ENCODE measurements around the gene YPEL2. TPM values are rescaled to one million over a fixed set of nuclear protein-coding genes. Genes with fewer than 3 reads are reported as not detected.

YPEL2 gene
- total RNA-seq, 2 donors from 2014 or later: 11.6 to 20.0 TPM

DNA sequence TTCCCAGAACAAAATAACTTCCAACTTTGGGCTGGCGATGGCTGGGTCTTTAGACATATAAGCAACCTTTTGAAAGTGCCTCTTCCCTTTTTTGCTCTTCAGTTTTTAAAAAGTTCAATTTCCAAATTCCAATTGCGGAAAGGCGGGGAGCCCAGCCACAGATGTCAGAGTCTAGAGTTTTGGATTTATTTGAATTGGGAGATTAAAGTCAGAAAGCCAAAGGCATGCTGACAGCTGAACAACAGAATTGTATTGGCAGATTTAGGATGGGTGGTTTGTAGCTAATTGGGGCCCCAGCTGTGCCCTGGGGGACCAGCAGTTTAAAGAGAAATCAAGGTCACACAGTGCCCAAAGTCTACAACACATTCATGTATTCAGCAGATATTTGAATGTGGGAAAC, 10.5 kb downstream of the YPEL2 start:
- peaks cover 36% of the 10 kb centered on the region for H3K4me1 Mint-ChIP-seq
- no peaks in the 10 kb centered on the region for H3K9me3 Mint-ChIP-seq
- ATAC-seq (replicated peaks): no peak
- peak overlapping the region; percentile 95 for H3K27ac Mint-ChIP-seq
- no peaks in the 10 kb centered on the region for H3K27me3 Mint-ChIP-seq
- H3K4me3 Mint-ChIP-seq: peak overlapping the region; percentile 64
- no peaks in the 10 kb centered on the region for H3K36me3 Mint-ChIP-seq (ENCODE audit: low read depth)

DNA sequence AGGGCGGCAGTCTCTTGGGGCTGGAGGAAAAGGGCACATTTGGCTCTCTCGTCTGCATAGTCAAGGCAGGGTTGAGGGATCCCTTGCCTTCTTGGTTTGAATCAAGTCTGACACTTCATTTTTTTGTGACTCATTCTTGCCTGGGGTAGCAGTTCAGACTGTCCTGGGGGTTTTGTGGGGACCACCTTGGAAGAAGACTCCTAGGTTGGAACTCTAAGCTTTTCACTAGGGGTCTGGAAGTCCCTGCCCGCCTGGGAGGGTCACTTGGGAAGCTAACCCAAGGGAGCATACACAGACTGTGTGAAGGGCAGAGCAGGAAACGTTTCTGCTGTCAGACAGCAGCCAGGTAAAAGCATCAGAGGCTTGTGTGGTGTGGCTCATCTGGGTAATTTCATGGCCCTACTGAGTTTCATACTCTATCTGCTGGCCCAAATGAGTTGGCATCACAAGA, 11.3 kb downstream of the YPEL2 start:
- Mint-ChIP-seq H3K36me3 (ENCODE audit: low read depth) (no peaks in the 10 kb centered on the region), H3K27me3 (no peaks in the 10 kb centered on the region), H3K27ac (peak overlapping the region; percentile 95), H3K4me3 (peak overlapping the region; percentile 64), H3K4me1 (peaks cover 36% of the 10 kb centered on the region), H3K9me3 (no peaks in the 10 kb centered on the region)
- peak; percentile 96 for ATAC-seq (replicated peaks)

DNA sequence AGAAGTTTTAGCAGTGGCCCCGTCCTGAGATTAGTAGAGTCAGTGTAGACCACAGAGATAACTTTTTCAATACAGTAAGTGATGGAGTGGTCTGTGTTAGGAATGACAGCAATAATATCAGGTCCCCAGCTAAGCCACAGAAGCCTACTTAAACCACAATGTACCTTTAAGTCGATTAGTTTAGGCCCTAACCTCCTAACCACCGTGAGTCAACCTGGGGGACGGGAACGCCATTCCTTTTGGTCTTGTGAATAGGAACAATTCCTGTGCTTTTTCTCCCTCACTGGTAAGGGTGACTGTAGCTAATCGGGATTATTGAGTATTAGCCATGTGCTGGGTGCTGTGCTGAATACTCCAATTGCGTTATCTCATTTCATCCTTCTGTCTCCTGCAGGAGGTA, 14.0 kb downstream of the YPEL2 start:
- ATAC-seq (replicated peaks): no peak
- H3K9me3 Mint-ChIP-seq: no peaks in the 10 kb centered on the region
- H3K36me3 Mint-ChIP-seq (ENCODE audit: low read depth): no peaks in the 10 kb centered on the region
- H3K4me1 Mint-ChIP-seq: peaks cover 31% of the 10 kb centered on the region
- H3K4me3 Mint-ChIP-seq: no peak overlapping the region
- no peak overlapping the region for H3K27ac Mint-ChIP-seq
- H3K27me3 Mint-ChIP-seq: no peaks in the 10 kb centered on the region

DNA sequence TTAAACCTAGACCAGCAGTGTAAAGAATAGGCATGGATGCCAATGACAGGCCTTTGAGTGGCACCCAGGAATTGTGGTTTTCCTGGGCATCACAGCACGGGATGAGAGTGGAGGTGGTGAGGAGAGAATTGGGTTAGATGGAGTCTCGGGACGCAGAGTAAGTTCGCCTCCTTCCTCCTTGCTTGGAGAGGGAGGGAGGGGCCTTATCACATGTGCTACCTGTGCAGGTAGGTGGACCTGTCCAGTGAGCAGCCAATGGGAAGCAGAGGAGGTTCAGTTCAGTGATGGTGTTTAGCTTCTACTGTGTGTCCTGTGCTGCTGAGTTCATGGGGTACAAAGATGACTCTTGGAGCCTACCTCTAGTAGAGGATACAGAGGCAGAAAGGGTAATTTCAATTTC, 14.9 kb downstream of the YPEL2 start:
- Mint-ChIP-seq H3K36me3 (ENCODE audit: low read depth) (no peaks in the 10 kb centered on the region), H3K27ac (peak overlapping the region; percentile 1), H3K27me3 (no peaks in the 10 kb centered on the region), H3K9me3 (no peaks in the 10 kb centered on the region), H3K4me3 (no peak overlapping the region), H3K4me1 (peaks cover 31% of the 10 kb centered on the region)
- ATAC-seq (replicated peaks): no peak

DNA sequence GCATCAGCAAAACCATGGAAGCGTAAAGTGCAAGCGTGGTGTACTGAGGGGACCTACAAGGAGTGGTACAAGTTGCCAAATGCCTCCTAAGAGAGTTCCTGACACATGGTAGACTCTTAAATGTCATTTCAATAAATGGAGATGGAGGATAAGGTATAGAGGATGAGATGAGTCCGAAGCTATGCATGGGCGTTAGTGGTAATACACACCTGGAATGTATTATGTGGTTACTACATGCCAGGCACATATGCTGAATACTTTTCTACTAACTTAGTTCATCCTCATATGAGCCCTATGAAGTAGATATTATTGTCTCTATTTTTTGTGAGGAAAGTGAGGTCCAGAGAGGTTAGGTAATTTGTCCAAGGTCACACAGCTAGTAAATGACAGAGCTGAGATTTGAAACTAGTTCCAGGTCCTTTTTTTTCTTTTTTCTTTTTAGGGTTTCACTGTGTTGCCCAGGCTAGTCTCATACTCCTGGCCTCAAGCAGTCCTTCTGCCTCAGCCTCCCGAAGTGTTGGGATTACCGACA, 15.5 kb downstream of the YPEL2 start:
- Mint-ChIP-seq H3K27me3 (no peaks in the 10 kb centered on the region), H3K4me1 (peaks cover 33% of the 10 kb centered on the region), H3K9me3 (no peaks in the 10 kb centered on the region), H3K27ac (no peak overlapping the region), H3K36me3 (ENCODE audit: low read depth) (no peaks in the 10 kb centered on the region), H3K4me3 (no peak overlapping the region)
- ATAC-seq (replicated peaks): no peak

DNA sequence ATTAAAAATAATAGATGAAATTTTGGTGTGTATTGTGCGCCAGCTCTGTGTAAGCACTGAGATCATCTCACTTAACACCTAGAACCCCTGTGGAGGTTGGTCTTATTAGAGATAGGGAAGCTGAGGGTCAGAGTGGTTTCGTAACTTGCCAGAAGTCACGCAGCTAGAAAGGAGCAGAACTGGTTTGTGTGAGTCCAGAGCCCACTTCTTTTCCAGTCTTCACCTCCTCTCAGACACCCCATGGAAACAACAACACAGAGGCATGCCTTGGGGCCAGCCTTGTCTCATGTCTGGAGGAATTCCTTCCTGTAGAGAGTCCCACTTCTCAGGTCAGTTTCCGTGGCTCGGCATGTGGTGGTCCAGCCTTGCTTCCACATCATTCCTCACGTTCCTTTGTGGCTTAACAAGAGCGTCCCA, 16.5 kb downstream of the YPEL2 start:
- Mint-ChIP-seq H3K9me3 (no peaks in the 10 kb centered on the region), H3K36me3 (ENCODE audit: low read depth) (peaks cover under 1% of the 10 kb centered on the region), H3K4me3 (no peak overlapping the region), H3K27ac (no peak overlapping the region), H3K27me3 (no peaks in the 10 kb centered on the region), H3K4me1 (peaks cover 34% of the 10 kb centered on the region)
- no peak for ATAC-seq (replicated peaks)

DNA sequence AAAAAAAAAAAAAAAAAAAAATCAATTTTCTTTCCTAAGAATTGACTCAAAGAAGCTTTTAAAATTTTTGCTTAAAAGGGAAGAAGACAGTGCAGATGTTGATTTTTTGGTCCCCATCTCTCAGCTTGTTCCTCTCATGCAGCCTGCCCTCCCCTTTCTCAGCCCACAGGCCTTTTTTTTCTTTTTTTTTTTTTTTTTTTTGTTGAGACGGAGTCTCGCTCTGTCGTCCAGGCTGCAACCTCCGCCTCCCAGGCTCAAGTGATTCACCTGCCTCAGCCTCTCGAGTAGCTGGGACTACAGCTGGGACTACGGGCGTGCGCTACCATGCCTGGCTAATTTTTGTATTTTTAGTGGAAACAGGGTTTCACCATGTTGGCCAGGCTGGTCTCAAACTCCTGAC, 17.7 kb downstream of the YPEL2 start:
- H3K4me3 Mint-ChIP-seq: no peak overlapping the region

DNA sequence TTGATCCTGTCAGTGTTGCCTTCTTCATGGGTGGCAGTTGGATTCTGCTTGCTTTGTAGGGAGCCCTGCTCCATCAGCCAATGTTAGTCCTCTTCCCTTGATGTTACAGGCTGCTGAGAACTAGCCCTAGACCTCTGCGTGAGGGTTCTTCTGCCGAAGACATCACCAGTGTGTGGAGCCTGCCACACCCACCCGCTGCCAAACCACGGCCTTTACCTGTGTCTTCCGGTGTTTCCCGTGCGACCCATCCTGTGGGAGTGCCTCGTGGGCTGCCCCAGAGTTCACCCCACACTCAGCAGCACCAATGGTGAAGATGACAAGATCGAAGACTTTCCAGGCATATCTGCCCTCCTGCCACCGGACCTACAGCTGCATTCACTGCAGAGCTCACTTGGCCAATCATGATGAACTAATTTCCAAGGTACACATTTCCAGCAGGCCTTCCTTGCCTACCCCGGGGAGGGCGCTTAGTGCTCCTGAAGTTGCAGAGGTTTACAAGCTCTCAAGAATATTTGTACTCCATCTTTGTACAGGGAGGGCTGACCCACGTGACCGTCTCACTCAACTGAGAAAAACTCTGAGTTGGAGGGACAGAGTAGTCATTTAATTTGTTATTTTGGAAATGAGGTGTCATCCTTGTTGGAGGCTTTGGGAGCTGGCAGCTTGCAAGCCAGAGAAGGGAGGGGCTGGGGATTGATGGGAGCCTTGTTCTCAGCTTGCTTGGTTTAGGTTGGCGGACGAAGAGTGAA, 21.8 kb downstream of the YPEL2 start:
- ATAC-seq (replicated peaks): no peak
- Mint-ChIP-seq H3K27ac (peak overlapping the region; percentile 53), H3K27me3 (no peaks in the 10 kb centered on the region), H3K36me3 (ENCODE audit: low read depth) (peaks cover 20% of the 10 kb centered on the region), H3K4me1 (peaks cover 46% of the 10 kb centered on the region), H3K4me3 (peak overlapping the region; percentile 47), H3K9me3 (no peaks in the 10 kb centered on the region)

More for the DNA sequence above, 17.7 kb downstream of the YPEL2 start:
- no peak overlapping the region for H3K27ac Mint-ChIP-seq
- H3K9me3 Mint-ChIP-seq: no peaks in the 10 kb centered on the region
- no peak for ATAC-seq (replicated peaks)
- H3K36me3 Mint-ChIP-seq (ENCODE audit: low read depth): peaks cover 13% of the 10 kb centered on the region
- peaks cover 31% of the 10 kb centered on the region for H3K4me1 Mint-ChIP-seq
- no peaks in the 10 kb centered on the region for H3K27me3 Mint-ChIP-seq

DNA sequence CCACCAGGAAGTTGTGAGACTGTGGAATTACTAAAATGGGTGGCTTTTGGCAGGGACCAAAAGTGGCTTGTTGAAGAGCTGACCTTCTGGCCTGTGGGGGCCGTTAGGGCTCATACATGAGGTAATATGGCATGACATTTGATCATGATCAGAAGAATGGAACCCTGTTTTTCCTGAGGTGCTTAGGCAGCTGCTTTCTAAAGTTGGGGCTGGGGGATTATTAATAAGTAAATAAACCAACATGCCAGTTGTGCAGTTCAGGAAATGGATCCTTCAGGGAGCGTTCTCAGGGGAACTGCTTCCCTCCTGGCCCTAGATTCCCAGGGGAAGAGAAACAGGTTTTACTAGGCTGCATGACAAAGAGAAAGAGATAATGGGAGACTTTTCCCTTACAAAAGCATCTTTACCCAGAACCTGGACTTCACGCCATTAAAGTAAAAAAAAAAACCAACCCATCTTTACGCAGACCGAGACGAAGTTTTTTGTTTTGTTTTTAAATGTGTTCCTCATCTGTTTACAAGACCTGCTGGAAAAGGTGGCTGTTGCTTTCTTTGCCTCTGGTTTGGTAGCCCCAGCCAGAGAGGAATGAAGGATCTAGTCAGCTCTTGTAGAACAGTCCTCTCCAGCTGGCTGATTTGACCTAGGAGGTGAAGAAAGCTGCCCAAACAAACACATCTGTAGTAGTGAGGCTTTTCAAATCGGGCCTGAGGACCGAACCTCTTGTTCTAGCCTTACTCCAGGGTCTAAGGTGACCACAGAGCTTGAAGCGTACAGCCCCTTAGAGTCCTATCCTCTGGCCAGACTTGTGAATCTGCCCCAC, 22.7 kb downstream of the YPEL2 start:
- Mint-ChIP-seq H3K9me3 (no peaks in the 10 kb centered on the region), H3K27ac (peak overlapping the region; percentile 53), H3K27me3 (no peaks in the 10 kb centered on the region), H3K4me1 (peaks cover 48% of the 10 kb centered on the region), H3K36me3 (ENCODE audit: low read depth) (peaks cover 20% of the 10 kb centered on the region), H3K4me3 (peak overlapping the region; percentile 47)
- no peak for ATAC-seq (replicated peaks)

DNA sequence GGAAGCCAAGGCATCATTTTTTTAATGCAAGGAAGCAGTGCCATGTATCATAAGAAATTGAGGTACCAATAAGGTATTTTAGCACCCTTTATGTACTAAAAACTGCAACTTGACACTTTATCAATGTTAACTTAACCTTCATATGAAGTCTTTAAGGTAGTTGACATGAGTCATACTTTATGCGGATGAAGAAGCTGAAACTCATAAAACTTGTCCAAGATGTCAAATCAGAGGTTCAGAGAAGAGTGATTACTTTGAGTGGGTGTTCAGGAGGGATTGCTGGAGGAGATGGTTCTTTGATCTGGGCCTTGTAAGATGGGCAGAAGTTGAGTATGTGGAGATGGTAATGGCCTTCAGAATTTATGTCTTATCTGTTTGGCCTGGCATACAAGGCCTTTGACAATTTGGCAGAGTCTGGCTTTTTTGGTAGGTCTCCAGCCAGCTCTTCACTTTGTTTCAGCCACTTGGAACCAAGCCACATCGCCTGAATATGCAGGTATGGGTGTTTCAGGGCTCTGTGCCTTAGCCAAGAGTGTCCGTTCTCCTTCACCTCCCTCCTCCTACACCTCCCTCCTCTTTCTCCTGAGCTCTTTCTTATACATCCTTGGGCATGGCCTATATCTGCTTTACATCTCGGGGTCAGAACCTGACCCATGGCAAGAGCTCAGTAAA, 23.7 kb downstream of the YPEL2 start:
- Mint-ChIP-seq H3K4me3 (no peak overlapping the region), H3K36me3 (ENCODE audit: low read depth) (peaks cover 20% of the 10 kb centered on the region), H3K9me3 (no peaks in the 10 kb centered on the region), H3K27me3 (no peaks in the 10 kb centered on the region), H3K4me1 (peaks cover 48% of the 10 kb centered on the region), H3K27ac (no peak overlapping the region)
- peak; percentile 22 for ATAC-seq (replicated peaks)

DNA sequence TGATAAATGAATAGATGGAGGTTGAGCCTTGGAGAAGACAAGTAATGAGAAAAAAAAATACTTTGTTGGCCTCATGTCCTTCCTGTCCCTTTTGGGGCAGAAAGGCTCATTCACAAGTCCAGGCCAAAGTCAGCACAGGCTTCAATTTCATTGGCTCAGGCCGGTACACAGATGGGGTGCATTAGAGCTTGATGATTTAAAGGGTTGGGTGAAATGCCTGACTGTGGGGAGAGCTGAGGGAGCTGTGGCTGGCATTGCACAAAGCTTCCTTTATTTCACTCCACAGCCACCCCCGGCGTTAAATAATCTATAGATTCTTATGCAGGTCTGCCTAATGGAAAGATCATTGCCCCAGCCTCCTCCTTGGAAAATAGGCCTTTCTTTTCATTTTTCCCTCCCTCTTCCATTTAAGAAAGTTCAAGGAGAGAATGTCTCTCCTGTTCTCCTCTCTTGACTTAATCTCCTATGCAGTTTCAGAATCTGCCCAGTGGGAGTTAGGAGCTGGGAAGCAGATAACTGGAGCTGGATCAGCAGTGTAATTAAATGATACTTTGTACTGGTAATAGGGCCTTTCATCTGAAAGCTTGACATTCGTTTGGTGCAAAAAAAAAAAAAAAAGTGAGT, 24.4 kb downstream of the YPEL2 start:
- peaks cover 54% of the 10 kb centered on the region for H3K4me1 Mint-ChIP-seq

DNA sequence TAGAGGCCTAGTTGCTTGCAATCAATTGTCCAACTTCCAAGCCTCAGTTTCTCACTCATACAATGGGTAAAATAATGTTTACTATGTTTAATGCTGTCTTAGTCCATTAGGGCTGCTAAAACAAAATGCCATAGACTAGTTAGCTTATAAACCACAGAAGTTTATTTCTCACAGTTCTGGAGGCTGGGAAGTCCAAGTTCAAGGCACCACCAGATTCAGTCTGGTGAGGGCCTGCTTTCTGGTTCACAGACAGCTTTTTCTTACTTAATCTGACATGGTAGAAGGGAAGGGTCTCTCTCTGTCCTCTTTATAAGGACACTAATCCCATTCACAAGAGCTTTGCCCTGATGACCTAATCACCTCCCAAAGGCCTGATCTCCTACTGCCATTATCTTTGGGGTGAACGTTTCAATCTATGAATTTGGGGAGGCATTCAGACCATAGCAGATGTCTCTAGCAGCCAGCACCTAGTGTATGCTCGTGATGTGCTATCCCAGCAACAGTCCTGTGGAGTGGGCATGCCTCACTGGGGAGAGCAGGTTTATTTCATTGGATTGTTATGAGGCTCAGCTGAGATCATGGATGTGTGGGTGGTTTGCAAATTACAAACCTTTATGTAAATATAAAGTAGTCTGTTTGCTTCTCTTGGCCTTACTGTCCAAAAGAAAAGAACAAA, 25.2 kb downstream of the YPEL2 start:
- Mint-ChIP-seq H3K4me1 (peaks cover 59% of the 10 kb centered on the region), H3K27me3 (no peaks in the 10 kb centered on the region), H3K27ac (peak overlapping the region; percentile 4), H3K36me3 (ENCODE audit: low read depth) (peaks cover 26% of the 10 kb centered on the region), H3K4me3 (no peak overlapping the region), H3K9me3 (no peaks in the 10 kb centered on the region)
- ATAC-seq (replicated peaks): no peak

More for the DNA sequence above, 24.4 kb downstream of the YPEL2 start:
- Mint-ChIP-seq H3K27me3 (no peaks in the 10 kb centered on the region), H3K36me3 (ENCODE audit: low read depth) (peaks cover 20% of the 10 kb centered on the region), H3K4me3 (no peak overlapping the region), H3K9me3 (no peaks in the 10 kb centered on the region), H3K27ac (no peak overlapping the region)
- ATAC-seq (replicated peaks): no peak

DNA sequence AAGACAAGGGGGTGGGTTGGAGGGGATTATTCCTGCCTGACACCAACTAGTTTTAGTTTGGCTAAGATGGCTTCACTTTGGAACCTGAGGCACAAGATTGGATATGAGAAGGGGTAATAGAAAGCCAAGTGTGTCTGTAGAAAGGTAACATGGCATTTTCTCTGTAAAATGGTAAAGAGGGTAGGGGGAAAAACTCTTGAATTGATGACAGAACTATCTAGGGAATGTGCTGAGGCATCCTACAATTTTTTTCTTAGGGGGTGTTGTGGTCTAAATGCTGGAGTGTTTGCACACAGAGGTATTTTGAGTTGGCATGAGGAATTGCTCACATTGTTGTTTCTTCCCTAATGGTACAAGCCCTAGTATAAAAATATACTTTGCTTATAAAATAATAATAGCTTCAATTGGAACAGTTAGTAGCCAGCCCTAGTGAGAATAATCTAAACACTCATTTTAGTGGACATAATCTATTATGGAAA, 25.8 kb downstream of the YPEL2 start:
- no peak for ATAC-seq (replicated peaks)
- Mint-ChIP-seq H3K4me3 (no peak overlapping the region), H3K36me3 (ENCODE audit: low read depth) (peaks cover 28% of the 10 kb centered on the region), H3K4me1 (peaks cover 59% of the 10 kb centered on the region), H3K27me3 (no peaks in the 10 kb centered on the region), H3K27ac (peak overlapping the region; percentile 76), H3K9me3 (no peaks in the 10 kb centered on the region)
